Tibial artery (tissue), 4 donors: Measurements from ENCODE around the gene RABGAP1L.

Experiments
- DNase-seq, 2 donors: peaks; one replicate each; pipeline ENCODE4 v3.0.0-alpha.2; 2019
- H3K27ac ChIP-seq, 2 donors: fragments of 200-600 bp; sonication (generic) in 1 of 2; 1 replicate in 1 of 2; 2 replicates in 1 of 2; pipeline ENCODE4 v1.5.1; 2018 to 2019; ENCODE audit warnings: mild to moderate bottlenecking in 1 of 2
- H3K27me3 ChIP-seq, 2 donors: fragments of 200-600 bp; sonication (generic) in 1 of 2; one replicate each; pipeline versions ENCODE4 v1.5.1 to v1.6.0; 2016 to 2019
- H3K36me3 ChIP-seq, 3 donors: fragments of 200-600 bp; sonication (generic) in 2 of 3; one replicate each; pipeline ENCODE4 v1.5.1; 2016 to 2019; ENCODE audit warnings: mild to moderate bottlenecking in 2 of 3
- H3K4me1 ChIP-seq, 4 donors: fragments of 200-600 bp; sonication (generic) in 2 of 4; 1 replicate in 3 of 4; 2 replicates in 1 of 4; pipeline ENCODE4 v1.5.1; 2016 to 2019
- H3K4me3 ChIP-seq, 2 donors: fragments of 200-600 bp; sonication (generic) in 1 of 2; 1 replicate in 1 of 2; 2 replicates in 1 of 2; pipeline ENCODE4 v1.5.1; 2018 to 2019; ENCODE audit warnings: mild to moderate bottlenecking in 2 of 2
- H3K9me3 ChIP-seq, 3 donors: fragments of 200-600 bp; sonication (generic) in 1 of 3; one replicate each; pipeline ENCODE4 v1.5.1; 2016 to 2019
- intact Hi-C: fragments of 100-400 bp; cut with DNase I; formaldehyde crosslinking; loops from one replicate; pipeline ENCODE4 v1.15.0; 2023; ENCODE audit warnings: low total_unique reads
- TF ChIP-seq, protein P1 (sequence below), 2 experiments: fragments of 200-600 bp in 1 of 2; fragments of 450-650 bp in 1 of 2; IDR thresholded peaks; one replicate each; pipeline ENCODE4 v1.5.1; 2017 to 2019; ENCODE audit warnings: antibody characterized with exemption in 2 of 2, mild to moderate bottlenecking in 1 of 2, moderate library complexity in 1 of 2

The RABGAP1L gene

DNA sequence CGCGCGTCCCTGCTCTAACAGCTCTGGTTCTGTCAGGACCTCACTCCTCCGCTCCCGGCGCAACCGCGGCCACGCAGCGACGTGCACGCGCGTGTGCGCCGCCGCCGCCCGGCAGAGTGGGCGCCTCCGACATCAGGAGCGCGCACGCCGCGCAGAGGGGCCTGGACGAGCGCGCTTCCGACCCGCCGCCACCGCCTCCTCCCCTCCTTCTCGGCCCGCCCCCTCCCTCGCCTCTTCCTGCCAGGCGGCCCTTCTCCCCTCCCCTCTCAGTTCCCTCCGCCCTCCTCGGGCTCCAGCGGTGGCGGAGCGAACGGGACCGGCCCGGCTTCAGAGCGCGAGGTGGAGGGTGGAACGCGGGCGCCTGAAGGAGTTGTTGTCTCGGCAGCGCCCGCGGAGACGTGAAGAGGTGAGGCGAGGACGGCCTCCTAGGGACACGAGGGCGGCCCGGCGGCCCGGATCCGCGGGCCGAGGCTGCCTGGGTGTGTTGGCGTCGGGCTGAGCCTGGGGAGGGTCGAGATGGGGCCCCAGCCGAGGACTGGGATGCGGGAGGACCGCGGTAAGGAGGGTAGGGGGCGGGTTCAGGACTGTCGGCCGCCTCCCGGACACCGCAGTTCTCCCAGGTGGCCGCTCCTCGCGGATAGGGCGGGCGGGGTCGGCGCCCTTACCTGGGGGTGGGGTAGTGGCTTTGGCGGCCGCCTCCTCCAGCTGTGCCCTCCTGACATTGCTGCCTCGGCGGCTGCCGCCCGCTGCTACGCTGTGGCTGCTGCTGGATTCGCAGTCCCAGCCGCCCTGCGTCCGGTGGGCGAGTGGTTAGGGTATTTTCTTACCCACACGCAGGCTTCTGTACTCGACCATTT is at the start of gene RABGAP1L:
RABGAP1L (plus strand) TSS at position 269 of the 857 bp plus-strand sequence.
- intact Hi-C loops: loop anchor here (5.0 kb wide), 1 partner anchor 137 kb away; the partner anchor contains the start of gene RC3H1

DNA sequence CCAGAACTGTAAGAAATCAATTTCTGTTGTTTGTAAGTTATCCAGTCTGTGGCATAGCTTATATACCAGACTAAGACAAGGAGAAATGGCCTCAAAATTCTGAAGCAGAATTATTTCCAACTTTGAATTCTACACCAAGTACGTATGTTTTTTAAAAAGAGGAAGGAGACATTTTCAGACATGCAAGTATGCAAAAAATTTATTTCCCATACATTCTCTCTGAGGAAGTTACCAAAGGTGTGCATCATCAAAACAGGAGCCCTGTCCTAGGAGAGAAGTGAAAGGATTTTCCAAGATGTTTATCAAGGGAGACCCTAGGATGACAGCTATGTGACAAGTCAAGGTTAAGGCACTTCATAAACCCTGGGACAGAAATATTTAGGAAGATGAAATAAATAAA is 49.3 kb upstream of the RABGAP1L start:
- intact Hi-C loops: no loop called here
- Histone ChIP-seq H3K4me1 (peaks cover 0 to 8% (median 0%) of the 10 kb centered on the region in 4 donors), H3K36me3 (no peaks in the 10 kb centered on the region), H3K27me3 (no peaks in the 10 kb centered on the region), H3K9me3 (no peaks in the 10 kb centered on the region), H3K27ac (no peak overlapping the region), H3K4me3 (no peak overlapping the region)
- DNase-seq: no peak
- TF ChIP-seq, protein P1, sequence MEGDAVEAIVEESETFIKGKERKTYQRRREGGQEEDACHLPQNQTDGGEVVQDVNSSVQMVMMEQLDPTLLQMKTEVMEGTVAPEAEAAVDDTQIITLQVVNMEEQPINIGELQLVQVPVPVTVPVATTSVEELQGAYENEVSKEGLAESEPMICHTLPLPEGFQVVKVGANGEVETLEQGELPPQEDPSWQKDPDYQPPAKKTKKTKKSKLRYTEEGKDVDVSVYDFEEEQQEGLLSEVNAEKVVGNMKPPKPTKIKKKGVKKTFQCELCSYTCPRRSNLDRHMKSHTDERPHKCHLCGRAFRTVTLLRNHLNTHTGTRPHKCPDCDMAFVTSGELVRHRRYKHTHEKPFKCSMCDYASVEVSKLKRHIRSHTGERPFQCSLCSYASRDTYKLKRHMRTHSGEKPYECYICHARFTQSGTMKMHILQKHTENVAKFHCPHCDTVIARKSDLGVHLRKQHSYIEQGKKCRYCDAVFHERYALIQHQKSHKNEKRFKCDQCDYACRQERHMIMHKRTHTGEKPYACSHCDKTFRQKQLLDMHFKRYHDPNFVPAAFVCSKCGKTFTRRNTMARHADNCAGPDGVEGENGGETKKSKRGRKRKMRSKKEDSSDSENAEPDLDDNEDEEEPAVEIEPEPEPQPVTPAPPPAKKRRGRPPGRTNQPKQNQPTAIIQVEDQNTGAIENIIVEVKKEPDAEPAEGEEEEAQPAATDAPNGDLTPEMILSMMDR (IDR thresholded peaks at IDR 0.05): no peak

More for the DNA sequence above, at the start of gene RABGAP1L:
- TF ChIP-seq, protein P1 (IDR thresholded peaks at IDR 0.05): no peak
- H3K4me1 ChIP-seq: peaks cover 0 to 13% (median 4%) of the 10 kb centered on the region in 4 donors
- H3K27ac ChIP-seq: peak within 1 kb of the TSS; percentile 86 to 89
- no peaks in the 10 kb centered on the region for H3K36me3 ChIP-seq
- no peaks in the 10 kb centered on the region for H3K9me3 ChIP-seq
- peak; percentile 92 to 97 for DNase-seq
- H3K27me3 ChIP-seq: no peaks in the 10 kb centered on the region
- peak within 1 kb of the TSS; percentile 84 to 95 for H3K4me3 ChIP-seq

DNA sequence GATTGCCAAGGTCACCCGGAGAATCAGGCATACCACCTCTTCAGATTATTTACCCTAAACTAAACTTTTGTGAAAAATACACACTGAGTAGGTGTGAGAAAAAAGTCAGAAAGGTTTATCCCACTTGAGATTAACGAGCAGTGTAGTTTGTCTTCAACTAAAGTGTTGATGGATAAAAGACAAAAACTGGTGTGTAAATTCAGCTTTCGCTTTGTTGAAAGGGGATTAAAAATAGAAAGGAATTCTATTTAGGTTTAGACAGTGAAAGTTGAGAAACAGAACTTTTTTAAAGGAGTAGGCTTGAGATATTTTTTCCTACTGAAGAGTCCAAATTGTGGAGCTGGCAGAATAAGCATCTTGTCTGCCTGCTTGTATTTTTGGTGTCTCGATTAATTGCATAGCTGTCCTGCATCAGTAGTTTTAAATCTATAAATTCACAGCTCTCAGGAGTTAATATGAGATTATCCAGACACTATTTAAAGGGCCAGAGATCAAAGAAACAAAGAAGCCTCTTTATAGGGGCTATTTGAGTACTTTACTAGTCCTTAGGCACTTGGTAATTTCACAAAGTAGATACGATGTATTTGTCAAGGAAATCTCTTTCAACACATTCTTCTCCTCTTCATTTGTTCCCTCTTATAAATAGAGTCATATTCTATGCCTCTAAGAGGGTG is 46.7 kb upstream of the RABGAP1L start:
- no peak for DNase-seq
- Histone ChIP-seq H3K9me3 (no peaks in the 10 kb centered on the region), H3K4me1 (peaks cover 0 to 8% (median 0%) of the 10 kb centered on the region in 4 donors), H3K27ac (no peak overlapping the region), H3K36me3 (no peaks in the 10 kb centered on the region), H3K4me3 (no peak overlapping the region), H3K27me3 (no peaks in the 10 kb centered on the region)
- intact Hi-C loops: no loop called here
- TF ChIP-seq, protein P1 (IDR thresholded peaks at IDR 0.05): no peak

DNA sequence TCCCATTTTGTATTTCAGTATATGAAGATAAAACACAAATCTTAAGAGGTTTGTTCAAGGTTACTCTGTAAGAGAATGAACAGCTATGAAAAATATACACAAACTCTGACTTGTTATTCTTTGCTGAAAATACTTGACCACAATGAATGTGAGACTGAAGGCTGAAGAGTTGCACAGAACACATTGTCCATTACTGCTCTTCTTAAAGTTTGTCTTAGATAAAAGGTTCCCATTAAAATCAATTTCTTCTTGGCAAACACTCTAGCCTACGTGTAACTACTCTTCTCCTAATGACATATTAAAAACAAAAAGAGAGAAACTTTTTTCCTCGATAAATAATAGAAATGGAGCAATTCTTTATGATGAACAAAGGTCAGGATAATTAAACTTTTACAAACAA is 45.2 kb upstream of the RABGAP1L start:
- intact Hi-C loops: no loop called here
- no peaks in the 10 kb centered on the region for H3K9me3 ChIP-seq
- H3K27me3 ChIP-seq: no peaks in the 10 kb centered on the region
- H3K27ac ChIP-seq: no peak overlapping the region
- no peak overlapping the region for H3K4me3 ChIP-seq
- H3K4me1 ChIP-seq: peaks cover 0 to 8% (median 0%) of the 10 kb centered on the region in 4 donors
- H3K36me3 ChIP-seq: no peaks in the 10 kb centered on the region
- TF ChIP-seq, protein P1 (IDR thresholded peaks at IDR 0.05): no peak
- no peak for DNase-seq

DNA sequence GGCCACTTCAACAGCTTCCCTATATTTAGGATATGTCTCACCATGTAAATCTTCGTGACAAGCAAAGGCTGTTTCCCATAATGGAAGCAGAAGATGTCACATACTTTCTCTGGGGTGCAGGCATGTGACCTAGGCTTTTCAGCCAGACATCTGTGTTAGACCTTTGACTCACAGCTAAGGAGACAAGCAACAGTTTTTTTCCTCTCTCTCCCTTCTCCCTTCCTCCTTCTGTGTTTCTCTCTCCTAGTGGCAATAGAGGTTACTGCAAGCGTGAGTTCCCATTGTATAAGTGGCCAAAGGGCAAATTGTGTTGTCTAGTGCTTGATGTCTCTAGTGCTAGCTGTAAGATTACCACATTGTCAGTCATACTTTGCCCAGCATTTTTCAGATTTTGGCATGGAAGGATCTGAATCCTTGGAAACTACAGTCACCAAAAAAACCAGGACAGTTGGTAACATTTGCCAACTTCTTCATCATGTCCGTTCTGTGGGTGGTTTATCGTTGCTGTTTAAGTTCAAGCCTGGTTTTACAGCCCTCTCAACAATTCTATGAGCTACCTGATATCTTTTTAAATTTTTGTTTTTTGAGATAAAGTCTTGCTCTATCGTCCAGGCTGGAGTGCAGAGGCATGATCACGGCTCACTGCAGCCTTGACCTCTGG is 44.4 kb upstream of the RABGAP1L start:
- H3K4me3 ChIP-seq: no peak overlapping the region
- TF ChIP-seq, protein P1 (IDR thresholded peaks at IDR 0.05): peak in 1 of 2 experiments; percentile 29
- H3K9me3 ChIP-seq: no peaks in the 10 kb centered on the region
- intact Hi-C loops: no loop called here
- H3K36me3 ChIP-seq: no peaks in the 10 kb centered on the region
- peaks cover 0 to 8% (median 0%) of the 10 kb centered on the region in 4 donors for H3K4me1 ChIP-seq
- H3K27me3 ChIP-seq: no peaks in the 10 kb centered on the region
- no peak for DNase-seq
- no peak overlapping the region for H3K27ac ChIP-seq
